ENCODE results near the gene CCDC198. TPM values are rescaled to one million over a fixed set of nuclear protein-coding genes. Genes with fewer than 3 reads are reported as not detected.

Gene CCDC198
- polyA plus RNA-seq, 1 donor (not counting 4 experiments of a cell fraction or from before 2014, with no cell fraction given), result not detected

- H3K9ac ChIP-seq (ENCODE audit: control insufficient read depth, extremely low read depth, insufficient read depth, low read length), result no peak overlapping the region
- no peak overlapping the region for H2AFZ ChIP-seq (ENCODE audit: control insufficient read depth, low read length)
- DNase-seq (ENCODE audit: low read depth, low spot score) (no peak), FAIRE-seq (no peak)
- H3K9me1 ChIP-seq (ENCODE audit: control insufficient read depth, extremely low read depth, insufficient read depth, low read length), result no peaks in the 10 kb centered on the region
- no peaks in the 10 kb centered on the region for H3K79me2 ChIP-seq (ENCODE audit: control insufficient read depth, insufficient read depth, low read length)
- no peak overlapping the region for H3K4me2 ChIP-seq (ENCODE audit: control insufficient read depth, extremely low read depth, insufficient read depth, low read depth, low read length)
- H3K27ac ChIP-seq (ENCODE audit: control insufficient read depth, insufficient read depth, low read length), result no peak overlapping the region
- no peaks in the 10 kb centered on the region for H4K20me1 ChIP-seq (ENCODE audit: control insufficient read depth, extremely low read depth, insufficient read depth, low read length)
- H3K36me3 ChIP-seq (ENCODE audit: control insufficient read depth in 2 of 2, extremely low read depth in 1 of 2, insufficient read depth in 2 of 2, low read length in 2 of 2), result no peaks in the 10 kb centered on the region
- dilution Hi-C loops (cut with MboI; ENCODE audit: extremely low pct_ligation_motif_present, low sequenced_read_pairs), result no loop called here
- H3K9me3 ChIP-seq (ENCODE audit: control insufficient read depth, low read depth, low read length), result no peaks in the 10 kb centered on the region
- H3K4me1 ChIP-seq (ENCODE audit: control insufficient read depth, extremely low read depth, insufficient read depth, low read length), result no peaks in the 10 kb centered on the region
- no peak overlapping the region for H3K4me3 ChIP-seq (ENCODE audit: control insufficient read depth in 2 of 3, extremely low read depth in 1 of 3, insufficient read depth in 2 of 3, low read depth in 1 of 3, low read length in 3 of 3)
- TF ChIP-seq EZH2 (IDR thresholded peaks at IDR 0.05; ENCODE audit: low read length) (no peak), CTCF (optimal IDR thresholded peaks at IDR 0.05 in 1 of 3, IDR thresholded peaks at IDR 0.05 in 1 of 3, conservative IDR thresholded peaks at IDR 0.05 in 1 of 3; ENCODE audit: extremely low read depth in 1 of 3, insufficient read depth in 2 of 3, low read length in 3 of 3) (no peak)
- no peaks in the 10 kb centered on the region for H3K27me3 ChIP-seq (ENCODE audit: control insufficient read depth, extremely low read depth, insufficient read depth, low read length)
Observed at GRCh38 chr14:57519043-57519442, 25.4 kb upstream of the CCDC198 start.

- TF ChIP-seq EZH2 (IDR thresholded peaks at IDR 0.05; ENCODE audit: low read length) (no peak), CTCF (optimal IDR thresholded peaks at IDR 0.05 in 1 of 3, IDR thresholded peaks at IDR 0.05 in 1 of 3, conservative IDR thresholded peaks at IDR 0.05 in 1 of 3; ENCODE audit: extremely low read depth in 1 of 3, insufficient read depth in 2 of 3, low read length in 3 of 3) (no peak)
- Histone ChIP-seq H4K20me1 (ENCODE audit: control insufficient read depth, extremely low read depth, insufficient read depth, low read length) (no peaks in the 10 kb centered on the region), H3K79me2 (ENCODE audit: control insufficient read depth, insufficient read depth, low read length) (no peaks in the 10 kb centered on the region), H3K9ac (ENCODE audit: control insufficient read depth, extremely low read depth, insufficient read depth, low read length) (no peak overlapping the region), H3K9me1 (ENCODE audit: control insufficient read depth, extremely low read depth, insufficient read depth, low read length) (no peaks in the 10 kb centered on the region), H3K27ac (ENCODE audit: control insufficient read depth, insufficient read depth, low read length) (no peak overlapping the region), H3K4me2 (ENCODE audit: control insufficient read depth, extremely low read depth, insufficient read depth, low read depth, low read length) (no peak overlapping the region), H3K4me3 (ENCODE audit: control insufficient read depth in 2 of 3, extremely low read depth in 1 of 3, insufficient read depth in 2 of 3, low read depth in 1 of 3, low read length in 3 of 3) (no peak overlapping the region), H3K9me3 (ENCODE audit: control insufficient read depth, low read depth, low read length) (no peaks in the 10 kb centered on the region), H3K27me3 (ENCODE audit: control insufficient read depth, extremely low read depth, insufficient read depth, low read length) (no peaks in the 10 kb centered on the region), H3K36me3 (ENCODE audit: control insufficient read depth in 2 of 2, extremely low read depth in 1 of 2, insufficient read depth in 2 of 2, low read length in 2 of 2) (no peaks in the 10 kb centered on the region), H2AFZ (ENCODE audit: control insufficient read depth, low read length) (no peak overlapping the region), H3K4me1 (ENCODE audit: control insufficient read depth, extremely low read depth, insufficient read depth, low read length) (no peaks in the 10 kb centered on the region)
- DNase-seq (ENCODE audit: low read depth, low spot score) (no peak), FAIRE-seq (no peak)
- dilution Hi-C loops (cut with MboI; ENCODE audit: extremely low pct_ligation_motif_present, low sequenced_read_pairs), result no loop called here
Observed at GRCh38 chr14:57512220-57512619, 18.6 kb upstream of the CCDC198 start.
